Activated CD4-positive, alpha-beta T cell treated with anti-CD3 and anti-CD28 coated beads for 36 hours (primary cell): ENCODE data around the gene PDXK. TPM values are rescaled to one million over a fixed set of nuclear protein-coding genes. Genes with fewer than 3 reads are reported as not detected.

Experiments
- ATAC-seq: fragments of 200-7000 bp; cut with Tn5 transposase; one replicate; pipeline ENCODE4 v1.10.0; 2021; ENCODE audit warnings: mild to moderate bottlenecking, moderate library complexity
- CTCF ChIA-PET: fragments of 350-600 bp; sonication (Branson Sonifier 250); formaldehyde crosslinking; loops from one replicate; lab custom pipeline; 2021; ENCODE audit warnings: antibody characterized with exemption; lab: Charles Lee
- POLR2A ChIA-PET: fragments of 350-600 bp; sonication (Branson Sonifier 250); formaldehyde crosslinking; loops from one replicate; lab custom pipeline; 2021; ENCODE audit warnings: antibody characterized with exemption, inconsistent platforms; lab: Charles Lee
- DNase-seq: peaks from one replicate; pipeline ENCODE4 v3.0.0-alpha.2; 2020
- H3K27ac Mint-ChIP-seq: one replicate; pipeline ENCODE4 v1.8.0; 2021; ENCODE audit warnings: mixed read lengths
- H3K27me3 Mint-ChIP-seq: one replicate; pipeline ENCODE4 v1.8.0; 2021; ENCODE audit warnings: mixed read lengths
- H3K36me3 Mint-ChIP-seq: one replicate; pipeline ENCODE4 v1.8.0; 2021; ENCODE audit warnings: low read depth, mixed read lengths
- H3K4me1 Mint-ChIP-seq: one replicate; pipeline ENCODE4 v1.8.0; 2021; ENCODE audit warnings: mixed read lengths
- H3K4me3 Mint-ChIP-seq: one replicate; pipeline ENCODE4 v1.8.0; 2021; ENCODE audit warnings: mild to moderate bottlenecking, moderate library complexity, mixed read lengths
- H3K9me3 Mint-ChIP-seq: one replicate; pipeline ENCODE4 v1.8.0; 2021; ENCODE audit warnings: low read depth, mixed read lengths
- intact Hi-C, 2 experiments: fragments of 100-400 bp; cut with DNase I in 1 of 2; cut with micrococcal nuclease in 1 of 2; formaldehyde crosslinking; loops; one replicate each; pipeline versions ENCODE4 v1.14.2 to v1.15.1; 2022 to 2024; cut with DNase I, micrococcal nuclease
- total RNA-seq, 2 experiments: library from RNA; stranded (reverse); gene quantifications; one replicate each; pipeline ENCODE4 v1.2.3, GENCODE V29; 2021

PDXK gene
- total RNA-seq, 2 experiments from 2014 or later: 96.9 to 117 TPM

- ChIA-PET CTCF (no interaction called here), POLR2A (no interaction called here)
- Mint-ChIP-seq H3K27ac (no peak overlapping the region), H3K9me3 (no peaks in the 10 kb centered on the region), H3K36me3 (peaks cover 31% of the 10 kb centered on the region), H3K4me1 (no peaks in the 10 kb centered on the region), H3K27me3 (no peaks in the 10 kb centered on the region), H3K4me3 (no peak overlapping the region)
- intact Hi-C loops: no loop called here
- ATAC-seq (no peak), DNase-seq (no peak)
These were observed 31.6 kb downstream of the PDXK start for GRCh38 chr21:43750339-43751033.

DNA sequence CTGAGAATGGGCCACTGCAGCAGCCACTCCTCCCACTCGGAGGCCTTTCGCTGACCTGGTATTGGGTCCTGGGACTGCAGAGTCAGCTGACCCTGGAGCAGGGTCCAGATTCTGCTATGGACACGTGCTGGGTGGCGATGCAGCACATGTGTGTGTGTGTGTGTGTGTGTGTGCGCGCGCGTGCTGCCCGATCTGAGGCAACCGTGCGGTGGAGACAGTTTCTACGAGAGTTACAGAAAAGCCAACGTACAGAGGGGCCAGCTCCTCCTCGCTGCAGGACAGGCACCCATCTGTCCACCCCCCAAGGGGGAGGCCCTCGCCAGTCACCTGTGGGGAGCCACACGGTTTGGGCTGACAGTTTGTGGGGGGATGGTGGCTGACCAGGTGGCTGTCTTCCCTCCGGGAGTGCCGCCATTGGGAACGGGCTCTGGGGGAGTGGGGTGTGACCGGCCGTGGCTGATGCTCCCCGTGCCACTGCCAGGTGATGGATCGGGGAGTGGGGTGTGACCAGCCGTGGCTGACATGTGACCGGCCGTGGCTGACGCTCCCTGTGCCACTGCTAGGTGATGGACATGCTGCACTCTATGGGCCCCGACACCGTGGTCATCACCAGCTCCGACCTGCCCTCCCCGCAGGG lies 33.1 kb downstream of the PDXK start:
- no peak overlapping the region for H3K27ac Mint-ChIP-seq
- no peaks in the 10 kb centered on the region for H3K4me1 Mint-ChIP-seq
- no peak overlapping the region for H3K4me3 Mint-ChIP-seq
- DNase-seq: no peak
- no peaks in the 10 kb centered on the region for H3K27me3 Mint-ChIP-seq
- no peak for ATAC-seq
- H3K36me3 Mint-ChIP-seq: peaks cover 36% of the 10 kb centered on the region
- intact Hi-C loops: no loop called here
- POLR2A ChIA-PET: no interaction called here
- no peaks in the 10 kb centered on the region for H3K9me3 Mint-ChIP-seq
- CTCF ChIA-PET: no interaction called here

- POLR2A ChIA-PET: no interaction called here
- DNase-seq (no peak), ATAC-seq (no peak)
- H3K27ac Mint-ChIP-seq: no peak overlapping the region
- no peaks in the 10 kb centered on the region for H3K9me3 Mint-ChIP-seq
- H3K36me3 Mint-ChIP-seq: peaks cover 32% of the 10 kb centered on the region
- CTCF ChIA-PET: no interaction called here
- H3K4me3 Mint-ChIP-seq: no peak overlapping the region
- no peaks in the 10 kb centered on the region for H3K27me3 Mint-ChIP-seq
- intact Hi-C loops: no loop called here
- no peaks in the 10 kb centered on the region for H3K4me1 Mint-ChIP-seq
These were observed 34.0 kb downstream of the PDXK start for GRCh38 chr21:43752758-43753438.

DNA sequence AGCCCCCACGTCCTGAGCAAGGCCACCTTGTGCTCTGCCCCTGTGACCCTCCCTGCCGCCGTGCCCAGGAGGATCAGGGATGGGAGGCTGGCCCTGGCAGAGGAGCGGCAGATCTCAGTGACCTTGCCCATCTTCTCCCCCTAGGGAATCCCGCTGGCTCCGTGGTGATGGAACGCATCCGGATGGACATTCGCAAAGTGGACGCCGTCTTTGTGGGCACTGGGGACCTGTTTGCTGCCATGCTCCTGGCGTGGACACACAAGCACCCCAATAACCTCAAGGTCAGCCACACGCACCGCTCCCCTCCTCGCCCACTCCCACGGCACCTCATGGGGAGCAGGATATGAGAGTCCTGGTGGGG lies 34.5 kb downstream of the PDXK start:
- H3K4me1 Mint-ChIP-seq: no peaks in the 10 kb centered on the region
- peaks cover 32% of the 10 kb centered on the region for H3K36me3 Mint-ChIP-seq
- no peak for DNase-seq
- intact Hi-C loops: no loop called here
- ChIA-PET CTCF (no interaction called here), POLR2A (no interaction called here)
- H3K27me3 Mint-ChIP-seq: no peaks in the 10 kb centered on the region
- ATAC-seq: no peak
- no peak overlapping the region for H3K27ac Mint-ChIP-seq
- H3K9me3 Mint-ChIP-seq: no peaks in the 10 kb centered on the region
- no peak overlapping the region for H3K4me3 Mint-ChIP-seq

DNA sequence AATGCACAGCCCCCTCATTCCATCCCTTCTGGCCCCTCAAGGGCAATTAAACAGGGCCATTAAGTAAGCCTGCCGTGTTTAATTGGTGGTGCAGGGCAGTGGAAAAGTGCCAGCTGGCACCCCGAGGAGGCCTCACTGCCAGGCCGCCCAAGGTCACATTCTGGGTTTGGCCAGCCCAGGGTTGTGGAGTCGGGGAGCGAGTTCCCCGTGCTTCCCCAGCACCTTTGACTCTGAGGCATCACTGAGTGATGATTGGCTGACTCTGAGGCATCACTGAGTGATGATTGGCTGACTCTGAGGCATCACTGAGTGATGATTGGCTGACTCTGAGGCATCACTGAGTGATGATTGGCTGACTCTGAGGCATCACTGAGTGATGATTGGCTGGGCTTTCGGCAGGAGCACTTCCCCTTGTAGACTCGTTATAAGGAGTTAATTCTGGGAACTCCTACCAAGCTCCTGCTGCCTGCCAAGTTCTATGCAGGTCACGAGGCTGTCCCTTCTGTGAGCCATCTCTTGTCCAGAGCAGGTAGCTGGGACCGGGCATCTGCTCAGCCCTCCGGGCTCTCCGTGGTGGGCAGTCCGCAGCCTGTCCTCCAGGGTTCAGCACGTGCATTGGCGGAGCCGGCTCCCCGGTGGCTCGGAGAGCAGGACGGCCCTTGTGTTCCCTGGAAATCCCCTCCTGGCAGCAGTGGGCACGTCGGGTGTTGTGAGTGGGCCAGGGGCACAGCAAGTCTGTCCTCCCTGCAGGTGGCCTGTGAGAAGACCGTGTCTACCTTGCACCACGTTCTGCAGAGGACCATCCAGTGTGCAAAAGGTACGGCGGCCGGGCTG lies 36.2 kb downstream of the PDXK start:
- POLR2A ChIA-PET: no interaction called here
- Mint-ChIP-seq H3K27ac (no peak overlapping the region), H3K9me3 (no peaks in the 10 kb centered on the region), H3K4me1 (no peaks in the 10 kb centered on the region), H3K36me3 (peaks cover 25% of the 10 kb centered on the region), H3K4me3 (no peak overlapping the region), H3K27me3 (no peaks in the 10 kb centered on the region)
- DNase-seq: peak; percentile 13
- CTCF ChIA-PET: no interaction called here
- peak; percentile 57 for ATAC-seq
- intact Hi-C loops: no loop called here

DNA sequence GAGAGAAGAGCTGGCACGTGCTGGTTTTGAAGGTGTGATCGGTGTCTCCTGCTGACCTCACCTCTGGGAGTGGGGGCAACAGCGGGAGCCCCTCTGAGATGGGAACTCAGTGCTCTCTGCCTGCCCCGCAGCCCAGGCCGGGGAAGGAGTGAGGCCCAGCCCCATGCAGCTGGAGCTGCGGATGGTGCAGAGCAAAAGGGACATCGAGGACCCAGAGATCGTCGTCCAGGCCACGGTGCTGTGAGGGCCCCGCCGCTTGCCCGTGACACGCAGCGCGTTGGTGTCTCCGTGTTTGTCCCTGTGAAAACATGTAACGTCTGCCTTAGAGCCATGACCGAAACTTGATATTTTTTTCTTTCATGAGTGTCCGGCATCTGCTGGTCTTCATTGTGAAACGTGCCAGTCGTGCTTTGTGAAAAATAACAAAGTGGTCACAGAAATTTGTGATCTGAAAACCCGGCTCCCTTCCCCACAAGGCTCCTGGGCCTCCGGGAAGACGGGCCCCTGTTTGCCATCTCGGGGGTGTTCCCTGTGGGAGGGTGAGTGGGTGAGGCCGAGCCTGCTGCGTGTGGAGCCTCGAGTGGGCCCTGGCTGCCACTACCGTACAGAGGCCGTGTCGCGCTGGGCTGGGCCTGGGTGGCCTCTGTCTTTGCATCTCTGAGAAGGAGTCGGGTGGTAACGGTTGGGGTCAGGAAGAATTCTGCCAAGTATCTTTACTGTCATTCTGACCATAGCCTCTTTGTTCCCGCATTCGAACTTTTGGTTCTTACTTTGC lies 37.1 kb downstream of the PDXK start:
- intact Hi-C loops: no loop called here
- Mint-ChIP-seq H3K4me3 (no peak overlapping the region), H3K4me1 (no peaks in the 10 kb centered on the region), H3K36me3 (peaks cover 26% of the 10 kb centered on the region), H3K9me3 (no peaks in the 10 kb centered on the region), H3K27ac (no peak overlapping the region), H3K27me3 (no peaks in the 10 kb centered on the region)
- ATAC-seq (no peak), DNase-seq (no peak)
- POLR2A ChIA-PET: interaction anchor here (0.5 kb wide), 1 partner anchor 524 kb away, joined by 3 read pairs; no protein-coding TSS in a partner anchor
- CTCF ChIA-PET: no interaction called here

DNA sequence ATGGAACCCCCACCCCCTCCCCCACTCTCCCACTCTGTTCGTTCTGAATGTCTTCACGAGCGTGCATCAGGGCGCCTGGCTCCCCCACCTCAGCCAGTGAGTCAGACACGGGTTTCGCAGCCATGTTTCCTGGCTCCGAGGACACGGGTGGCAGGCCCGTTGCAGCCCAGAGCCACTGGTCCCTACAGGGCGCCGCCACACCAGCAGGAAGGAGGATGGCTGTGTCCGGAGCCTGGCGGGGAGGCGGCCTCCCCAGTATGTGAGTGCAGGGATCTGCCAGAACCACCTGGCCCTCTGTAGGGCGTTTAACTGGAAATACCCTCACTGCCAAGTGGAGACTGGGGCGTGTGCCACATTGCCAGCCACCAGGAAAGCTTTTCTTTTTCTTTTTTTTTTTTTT lies 38.7 kb downstream of the PDXK start:
- Mint-ChIP-seq H3K36me3 (peaks cover 28% of the 10 kb centered on the region), H3K4me3 (no peak overlapping the region), H3K4me1 (no peaks in the 10 kb centered on the region), H3K27ac (no peak overlapping the region), H3K27me3 (no peaks in the 10 kb centered on the region), H3K9me3 (no peaks in the 10 kb centered on the region)
- no peak for ATAC-seq
- ChIA-PET CTCF (no interaction called here), POLR2A (no interaction called here)
- intact Hi-C loops: no loop called here
- DNase-seq: no peak

GRCh38 chr21:43758111-43758641 lies 39.2 kb downstream of the PDXK start:
- ATAC-seq (no peak), DNase-seq (no peak)
- intact Hi-C loops: no loop called here
- H3K27ac Mint-ChIP-seq: no peak overlapping the region
- no peaks in the 10 kb centered on the region for H3K27me3 Mint-ChIP-seq
- no peaks in the 10 kb centered on the region for H3K4me1 Mint-ChIP-seq
- CTCF ChIA-PET: no interaction called here
- H3K4me3 Mint-ChIP-seq: no peak overlapping the region
- no peaks in the 10 kb centered on the region for H3K9me3 Mint-ChIP-seq
- POLR2A ChIA-PET: no interaction called here
- peaks cover 30% of the 10 kb centered on the region for H3K36me3 Mint-ChIP-seq

DNA sequence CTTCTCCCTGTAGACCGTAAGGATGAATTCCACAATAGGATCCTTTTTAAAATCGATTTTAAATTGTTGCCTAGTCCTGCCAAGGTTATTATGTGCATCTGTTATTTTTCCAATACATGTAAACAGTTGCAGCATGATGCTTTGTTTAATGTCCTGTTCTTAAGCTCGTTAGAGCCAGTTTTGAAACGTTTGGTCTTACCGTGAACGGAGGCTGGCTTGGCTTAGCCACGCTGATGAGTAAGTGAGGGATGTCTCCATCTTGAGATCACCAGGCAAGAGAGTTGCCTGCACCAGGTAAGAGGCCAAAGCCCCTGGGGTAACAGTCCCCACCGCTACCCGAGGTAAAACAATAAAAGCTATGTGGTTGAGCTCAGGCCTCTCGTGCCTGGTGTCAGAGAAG lies 39.9 kb downstream of the PDXK start:
- Mint-ChIP-seq H3K27me3 (no peaks in the 10 kb centered on the region), H3K4me3 (no peak overlapping the region), H3K36me3 (peaks cover 32% of the 10 kb centered on the region), H3K27ac (no peak overlapping the region), H3K4me1 (no peaks in the 10 kb centered on the region), H3K9me3 (no peaks in the 10 kb centered on the region)
- DNase-seq (no peak), ATAC-seq (no peak)
- intact Hi-C loops: no loop called here
- ChIA-PET CTCF (interaction anchor here (0.5 kb wide), 1 partner anchor 335 kb away, joined by 4 read pairs; no protein-coding TSS in a partner anchor), POLR2A (no interaction called here)

GRCh38 chr21:43759651-43760050 lies 40.7 kb downstream of the PDXK start:
- Mint-ChIP-seq H3K27me3 (no peaks in the 10 kb centered on the region), H3K36me3 (peaks cover 26% of the 10 kb centered on the region), H3K4me3 (no peak overlapping the region), H3K27ac (no peak overlapping the region), H3K4me1 (no peaks in the 10 kb centered on the region), H3K9me3 (no peaks in the 10 kb centered on the region)
- ATAC-seq (no peak), DNase-seq (no peak)
- ChIA-PET CTCF (interaction anchor here (0.5 kb wide), 1 partner anchor 334 kb away, joined by 4 read pairs; no protein-coding TSS in a partner anchor), POLR2A (no interaction called here)
- intact Hi-C loops: no loop called here
